HG03045 (cell line): Measurements from ENCODE around the gene KIF6.

Source experiments
- ATAC-seq: cut with Tn5 transposase; IDR thresholded peaks from one replicate; pipeline ENCODE4 v1.9.1; 2021; ENCODE audit warnings: mild to moderate bottlenecking, moderate library complexity; ENCODE audit not compliant: unreplicated experiment

Gene KIF6

DNA sequence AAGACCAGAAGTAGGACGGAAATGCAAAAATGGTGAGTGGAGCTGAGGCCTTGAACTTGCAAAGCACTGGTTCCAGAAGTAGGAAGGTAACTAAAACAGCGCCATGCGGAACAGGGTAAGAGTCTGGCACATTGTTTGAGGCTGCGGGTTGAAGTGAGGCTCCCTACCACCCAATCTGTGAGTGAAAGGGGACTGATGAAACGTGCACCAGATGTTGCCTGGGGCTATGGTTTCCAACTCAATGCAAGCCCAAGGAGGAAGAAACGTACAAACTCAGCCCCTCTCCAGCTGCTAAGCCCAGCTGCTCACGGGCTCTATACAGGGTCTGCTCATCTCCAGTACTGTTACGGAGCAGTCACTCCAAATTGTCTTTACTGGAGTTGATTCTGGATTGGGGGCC is 334.0 kb downstream of the KIF6 start:
- ATAC-seq: no peak

DNA sequence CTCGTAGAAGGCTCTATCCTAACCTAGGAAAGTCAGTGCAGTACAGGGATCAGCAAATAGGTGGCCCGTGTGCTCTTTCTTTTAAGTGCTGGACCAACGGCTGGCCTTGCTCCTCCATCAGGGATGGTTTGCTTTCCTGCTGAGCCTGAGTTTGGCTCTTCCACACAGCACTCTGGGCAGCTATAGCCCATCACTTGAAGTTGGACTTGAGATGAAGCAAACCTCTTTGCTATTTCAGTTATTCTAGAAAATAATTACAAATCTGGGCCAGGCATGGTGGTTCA is 335.8 kb downstream of the KIF6 start:
- ATAC-seq: no peak

DNA sequence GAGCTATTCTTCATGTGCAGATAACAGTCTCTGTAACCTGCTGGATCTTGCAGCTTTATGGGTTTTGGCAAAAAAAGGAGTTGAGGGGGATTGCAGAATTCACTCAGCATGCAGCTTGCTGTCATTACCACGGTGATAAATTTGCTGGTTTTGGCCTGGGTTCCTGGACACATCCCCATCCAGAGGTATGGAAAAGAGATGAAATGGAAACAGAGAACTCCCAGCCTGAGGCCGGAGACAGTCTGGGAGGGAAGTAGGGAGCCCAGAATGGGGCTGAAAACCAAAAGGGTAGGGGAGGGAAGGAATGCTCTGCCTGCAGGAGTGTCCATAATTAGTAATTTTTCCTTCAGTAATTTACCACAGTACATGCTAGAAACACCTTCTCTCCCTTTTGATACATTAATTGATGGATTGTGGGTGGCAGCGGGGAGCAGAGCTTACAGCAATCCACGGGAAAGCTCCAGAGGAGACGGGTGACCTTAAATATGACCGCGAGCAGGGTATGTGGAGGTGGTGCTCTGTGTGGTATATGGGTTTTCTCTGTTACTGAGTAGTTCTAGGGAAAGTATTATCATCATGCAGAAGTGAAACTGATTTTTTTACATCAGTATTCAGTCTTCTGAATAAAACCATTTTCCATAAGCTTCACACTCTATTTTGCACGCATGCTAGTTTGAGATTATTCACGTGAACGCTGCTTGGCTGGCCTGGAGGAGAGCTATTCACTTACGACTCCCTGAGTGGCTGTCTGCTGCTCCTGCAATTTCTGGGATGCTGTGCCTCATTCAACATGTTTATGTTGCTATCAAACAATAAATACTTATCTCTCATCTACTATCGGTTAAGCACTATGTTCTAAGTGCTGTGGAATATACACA is 336.4 kb downstream of the KIF6 start:
- ATAC-seq: no peak

DNA sequence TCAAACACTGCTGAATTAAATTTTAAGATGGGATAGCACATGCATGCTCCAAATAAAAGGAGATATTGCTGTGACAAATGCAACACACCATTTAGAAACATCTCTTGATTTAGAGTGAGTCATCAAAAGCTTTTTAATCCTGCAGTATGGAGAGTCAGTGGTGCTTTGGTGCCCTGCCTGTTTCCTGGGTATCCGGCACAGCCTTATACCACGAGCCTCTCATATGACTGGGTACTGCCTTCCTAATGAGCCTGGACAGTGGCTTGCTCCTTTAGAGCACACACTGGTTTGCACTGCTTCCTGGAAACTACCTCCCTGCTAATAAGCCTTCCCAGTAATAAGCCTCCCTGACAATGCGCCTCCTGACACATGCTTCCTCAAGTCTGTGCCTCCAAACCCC is 337.4 kb downstream of the KIF6 start:
- ATAC-seq: no peak

DNA sequence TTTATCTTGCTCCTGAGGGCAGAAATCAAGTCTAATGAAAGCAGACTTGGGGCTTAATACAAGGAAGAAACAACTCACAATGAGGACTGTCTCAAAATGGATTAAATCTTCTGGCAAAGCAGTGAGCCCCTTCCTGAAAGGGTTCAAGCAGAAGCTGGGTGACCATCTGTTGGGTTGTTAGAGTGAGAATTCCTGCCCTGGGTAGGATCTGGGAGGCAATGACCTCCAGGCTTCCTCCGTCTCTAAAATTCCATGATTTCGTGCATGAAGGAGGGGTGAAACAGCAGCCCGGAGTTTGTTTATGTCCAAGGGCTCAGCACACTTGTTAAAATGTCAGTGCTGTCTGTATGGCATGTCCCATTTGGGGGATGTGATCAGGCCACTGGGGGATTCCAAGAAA is 338.7 kb downstream of the KIF6 start:
- ATAC-seq: no peak

DNA sequence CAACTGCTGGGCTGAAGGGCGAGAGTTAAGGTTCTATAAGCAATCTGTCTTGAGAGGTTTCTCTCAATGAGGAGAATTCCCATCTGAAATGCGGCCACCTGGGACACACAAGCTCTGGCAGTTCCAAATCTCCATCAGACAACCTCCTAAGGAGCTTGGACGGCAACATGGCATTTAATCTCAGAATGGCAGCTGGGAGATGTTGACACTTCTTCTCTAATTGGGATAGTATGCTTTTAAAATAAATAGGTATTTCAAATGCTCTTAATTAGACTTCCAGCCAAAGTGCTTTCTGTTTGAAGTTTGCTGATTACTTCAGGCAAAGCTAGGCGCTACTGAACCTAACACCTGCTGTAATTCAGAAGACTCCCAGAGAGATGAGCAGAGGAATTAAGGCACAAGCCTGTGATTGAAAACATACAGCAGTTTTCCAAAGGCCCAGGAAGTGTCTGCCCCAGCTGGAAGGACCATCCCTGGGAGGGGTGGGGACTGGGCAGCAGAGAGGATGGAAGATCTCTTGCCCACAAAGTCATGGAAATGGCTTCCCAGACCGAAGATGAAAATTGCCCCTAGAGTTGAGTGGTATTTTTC is 343.6 kb downstream of the KIF6 start:
- no peak for ATAC-seq

DNA sequence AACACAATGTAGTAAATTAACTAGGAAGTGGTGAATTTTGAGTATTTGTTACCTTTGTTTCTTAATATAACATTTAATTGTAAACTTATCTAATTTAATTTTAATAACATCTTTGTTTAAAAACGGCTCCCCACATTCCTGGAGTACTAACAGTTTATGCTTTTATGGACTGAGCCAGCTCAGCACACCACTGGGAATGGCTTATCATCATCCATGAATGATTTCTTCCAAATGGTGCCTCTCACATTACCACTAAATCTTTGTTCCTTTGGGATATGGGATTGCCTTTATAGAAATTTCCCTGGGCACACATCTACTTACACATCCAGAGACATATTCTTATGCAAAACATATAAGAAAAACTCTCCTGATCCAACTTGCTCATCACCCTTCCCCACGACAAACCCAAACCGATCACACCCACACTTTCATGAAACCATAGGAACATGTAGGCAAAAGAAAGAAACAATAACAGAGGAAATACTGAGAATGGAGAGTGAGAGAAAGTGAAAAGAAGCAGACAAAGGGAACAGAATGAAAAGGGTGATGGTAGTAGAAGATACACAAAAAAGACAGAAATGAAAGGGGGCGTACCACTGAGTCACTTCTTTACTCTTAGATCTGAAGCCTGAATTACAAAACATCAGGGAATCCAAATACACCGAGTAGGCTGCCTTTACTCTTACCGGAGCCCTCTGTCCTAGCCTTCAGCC is 344.2 kb downstream of the KIF6 start:
- no peak for ATAC-seq

DNA sequence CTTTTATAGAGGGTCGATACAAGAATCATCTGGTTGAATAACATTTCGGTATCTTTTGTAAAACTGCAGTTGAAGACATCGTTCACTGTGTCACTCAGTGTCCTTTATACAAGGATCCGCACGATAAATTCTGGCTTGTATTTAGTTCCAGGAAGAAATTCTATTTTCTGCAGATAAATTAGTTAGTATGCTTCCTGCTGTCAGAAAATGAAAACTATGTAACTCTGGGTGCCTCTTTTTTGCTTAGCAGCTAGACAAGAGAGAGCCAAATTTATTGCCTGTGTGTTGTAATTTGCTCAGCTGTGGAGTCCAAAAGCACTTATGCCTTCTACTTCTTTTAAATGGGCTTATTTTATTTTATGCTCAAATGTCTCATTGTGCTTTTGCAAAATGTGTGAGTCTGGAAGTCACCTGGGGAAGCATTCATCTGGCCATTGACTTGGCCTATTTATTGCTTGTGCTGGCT is 346.2 kb downstream of the KIF6 start:
- no peak for ATAC-seq

DNA sequence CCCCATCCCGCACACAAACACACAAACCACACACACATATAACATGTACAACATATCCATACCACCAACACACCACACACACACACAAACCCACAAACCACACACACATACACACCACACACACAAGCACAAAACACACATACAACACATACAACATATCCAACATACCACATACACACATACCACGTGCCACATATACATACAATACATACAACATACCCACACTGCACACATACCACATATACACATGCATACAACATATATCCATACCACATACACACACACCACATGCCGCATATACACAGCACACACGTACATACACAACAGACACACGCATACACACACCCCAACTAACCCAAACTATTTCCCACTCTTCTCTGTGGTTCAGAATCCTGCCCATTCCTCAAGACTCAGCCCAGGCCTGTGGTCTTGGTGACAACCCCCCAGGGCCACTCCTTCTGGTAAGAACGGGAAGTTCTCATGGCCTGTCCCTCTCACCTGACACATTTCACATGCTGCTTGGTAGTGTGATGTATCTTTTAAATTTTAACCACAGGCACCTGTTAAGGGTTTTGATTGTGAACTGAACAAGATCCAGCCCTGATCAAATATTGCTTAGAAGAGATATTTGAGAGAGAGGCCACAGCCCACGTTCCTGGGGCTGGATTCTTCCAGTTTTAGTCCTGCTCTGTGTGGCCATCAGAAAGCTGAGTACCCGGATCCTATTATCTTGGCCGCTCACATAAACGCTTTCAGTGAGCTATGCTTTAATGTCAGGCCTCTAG is 346.8 kb downstream of the KIF6 start:
- ATAC-seq: no peak

DNA sequence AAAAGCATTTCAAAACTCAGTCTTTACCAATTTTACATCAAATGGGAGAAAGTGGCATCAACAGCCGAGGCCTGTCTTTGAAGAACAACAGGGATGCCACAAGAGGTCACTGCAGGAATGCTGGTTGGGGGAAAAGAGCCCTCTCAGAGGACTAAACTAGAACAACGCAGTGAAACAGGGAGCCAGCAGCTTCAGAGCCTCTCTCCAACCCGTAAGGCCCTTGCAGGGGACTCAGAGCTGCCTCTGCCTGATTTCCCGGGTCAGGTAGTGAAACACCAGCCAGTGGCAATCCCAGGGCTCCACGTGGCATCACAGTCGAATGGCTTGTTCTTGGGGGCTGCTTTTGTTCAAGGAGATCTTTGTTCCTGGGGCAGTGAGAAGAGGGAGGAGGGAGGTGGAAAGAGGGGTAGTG is 347.7 kb downstream of the KIF6 start:
- no peak for ATAC-seq

DNA sequence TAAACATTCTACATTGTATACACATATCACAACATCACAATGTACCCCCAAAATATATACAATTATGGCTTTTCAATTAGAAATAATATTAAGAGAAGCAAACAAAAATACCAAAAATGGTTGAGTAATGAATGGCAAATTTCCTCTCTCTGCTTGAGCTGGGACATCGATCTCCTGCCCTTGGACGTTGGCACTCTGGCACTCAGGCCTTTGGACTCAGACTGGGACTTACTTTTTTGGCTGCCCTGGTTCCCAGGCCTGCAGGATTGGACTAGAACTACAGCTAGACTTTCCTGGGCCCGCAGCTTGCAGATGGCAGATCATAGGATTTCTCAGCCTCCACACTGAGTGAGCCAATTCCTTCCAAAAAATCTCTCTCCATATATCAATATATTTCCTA is 349.8 kb downstream of the KIF6 start:
- ATAC-seq: no peak

DNA sequence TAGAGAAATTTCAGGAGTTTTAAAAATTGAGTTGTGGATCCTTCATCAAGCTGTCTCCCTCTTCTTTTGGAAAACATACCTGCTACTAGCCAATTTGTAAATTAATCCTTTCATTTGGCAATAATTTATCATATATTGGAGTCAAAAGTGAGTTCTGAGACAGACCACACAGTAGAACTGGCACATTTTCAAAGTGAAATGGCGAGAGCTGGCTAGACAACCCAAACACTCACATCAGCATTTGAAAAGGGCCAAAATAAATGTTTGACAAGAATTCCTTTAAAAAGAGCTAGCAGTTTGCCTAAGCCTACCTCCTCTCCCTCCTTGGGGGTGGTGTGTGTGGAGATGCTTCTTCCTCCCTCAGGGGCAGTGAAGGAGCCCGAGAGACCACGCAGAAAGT is 354.8 kb downstream of the KIF6 start:
- no peak for ATAC-seq

DNA sequence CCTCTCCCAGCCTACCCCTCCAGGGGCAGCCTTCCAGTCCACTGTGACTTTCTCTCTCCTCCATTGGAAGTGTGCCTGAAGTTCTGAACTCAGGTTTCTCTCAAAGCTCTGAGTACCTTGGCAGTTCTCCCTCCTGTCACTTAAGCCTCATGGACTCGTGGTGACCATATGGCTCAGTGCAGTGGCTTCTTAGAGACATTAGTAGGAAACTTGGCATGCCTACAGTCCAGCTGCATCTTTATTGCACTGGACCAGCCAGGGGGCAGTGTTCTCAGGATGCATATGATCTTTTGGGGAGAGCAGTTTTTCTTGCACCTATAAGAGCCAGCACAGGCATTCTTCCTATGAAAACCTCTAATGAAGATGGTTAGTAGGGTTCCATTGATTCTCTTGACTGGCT is 355.2 kb downstream of the KIF6 start:
- no peak for ATAC-seq

DNA sequence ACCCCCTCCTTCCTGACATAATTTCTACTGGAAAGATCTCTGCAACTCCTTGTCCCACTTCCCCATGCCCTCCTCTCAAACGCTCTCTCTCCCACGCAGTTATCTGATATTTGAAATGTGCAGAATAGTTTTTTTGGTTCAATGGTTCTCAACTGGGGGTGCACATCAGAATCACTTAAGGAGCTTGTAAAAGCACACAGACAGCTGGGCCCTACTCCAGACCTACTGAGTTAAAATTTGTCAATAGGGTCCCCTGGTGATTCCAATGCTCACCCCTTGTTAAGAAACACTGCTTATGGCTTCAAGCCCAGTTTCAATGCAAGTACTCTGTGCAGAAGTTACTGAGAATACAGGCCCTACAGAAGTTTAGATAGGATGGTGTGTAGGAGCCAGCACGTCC is 357.5 kb downstream of the KIF6 start:
- ATAC-seq: no peak

DNA sequence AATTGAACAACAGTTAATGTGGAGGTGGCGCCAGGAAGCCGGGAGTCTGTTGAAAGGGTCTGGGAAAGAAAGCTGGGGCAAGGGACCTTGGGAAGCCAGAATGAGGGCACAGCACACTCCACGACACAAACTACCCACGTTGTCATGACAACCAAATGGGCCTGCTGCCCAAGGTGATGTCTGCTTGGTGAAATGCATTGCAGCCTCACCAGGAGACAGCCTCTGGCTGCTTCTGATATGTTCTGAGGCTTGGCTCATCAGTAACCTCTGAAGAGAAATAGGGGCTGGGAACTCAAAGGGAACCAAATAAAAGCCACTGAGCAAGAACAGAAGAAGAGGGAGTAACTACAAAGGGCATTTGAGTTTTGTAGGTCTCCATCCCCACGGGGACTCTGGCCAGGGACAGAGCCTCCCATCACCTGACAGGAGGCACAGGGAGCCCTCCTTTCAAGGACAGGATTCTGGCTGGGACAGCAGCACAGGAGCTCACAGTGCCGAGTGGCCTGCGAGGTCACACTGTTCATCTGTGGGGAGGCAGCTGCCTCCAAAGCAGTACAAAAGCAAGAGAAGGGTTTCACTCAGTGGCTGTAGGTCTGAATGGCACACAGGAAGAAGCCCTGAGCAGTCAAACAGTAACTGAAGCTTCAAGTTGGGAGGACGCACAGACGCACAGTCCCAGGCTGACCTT is 358.1 kb downstream of the KIF6 start:
- no peak for ATAC-seq

DNA sequence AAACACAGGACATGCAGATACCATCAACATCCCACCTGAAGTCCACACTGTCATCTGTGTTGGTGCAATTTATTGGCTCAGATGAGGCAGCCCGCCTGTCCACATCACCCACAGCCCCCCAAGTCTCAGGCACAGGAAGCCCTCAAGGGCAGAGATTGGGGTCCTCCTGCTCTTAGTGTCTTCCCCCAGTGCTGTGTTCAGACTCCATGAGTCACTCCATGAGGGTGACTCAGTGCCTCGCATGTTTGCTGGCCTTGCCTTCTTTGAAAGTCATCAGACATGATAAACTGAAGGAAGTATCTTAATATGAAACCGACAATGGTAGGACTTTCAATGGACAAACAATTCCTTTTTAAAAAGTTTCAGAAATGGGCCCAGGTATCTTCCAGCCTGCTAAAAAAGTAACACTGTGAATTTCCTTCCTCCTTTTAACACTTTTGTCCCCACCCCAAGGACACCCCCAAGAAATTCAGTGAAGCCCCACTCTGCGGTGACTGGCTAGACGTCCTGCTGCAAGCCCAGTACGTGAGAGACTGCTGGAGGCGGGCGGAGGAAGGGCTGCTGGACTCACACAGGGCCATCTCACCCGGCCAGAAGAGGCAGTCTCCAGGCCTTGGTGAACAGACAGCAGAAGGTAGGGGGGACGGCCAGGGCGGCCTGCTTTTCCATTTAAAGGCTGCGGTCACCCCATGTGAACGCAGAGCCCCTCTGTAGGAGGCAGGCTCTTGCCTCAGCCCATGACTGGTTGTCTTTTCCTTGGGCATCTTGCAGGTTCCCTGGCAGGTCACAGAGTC is 359.7 kb downstream of the KIF6 start:
- no peak for ATAC-seq

DNA sequence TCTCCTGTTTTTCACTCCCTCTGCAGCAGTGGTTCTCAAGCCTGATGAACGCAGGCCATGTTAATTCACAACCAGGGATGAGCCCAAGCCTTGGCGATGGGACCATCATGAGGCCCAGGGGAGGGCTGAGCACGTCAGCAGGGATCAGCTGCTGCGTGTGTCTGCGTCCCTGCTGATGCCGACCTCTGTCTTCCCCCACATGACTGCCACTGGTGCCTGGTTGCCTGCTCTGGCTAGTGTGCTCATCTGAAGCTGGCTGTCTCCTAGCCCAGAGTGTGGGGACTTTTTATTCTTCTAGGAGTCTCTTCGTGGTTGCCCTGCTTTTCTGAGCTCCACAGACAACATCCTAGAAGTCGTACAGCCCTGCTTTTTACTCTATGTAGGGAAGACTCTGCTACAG is 361.9 kb downstream of the KIF6 start:
- ATAC-seq: no peak

DNA sequence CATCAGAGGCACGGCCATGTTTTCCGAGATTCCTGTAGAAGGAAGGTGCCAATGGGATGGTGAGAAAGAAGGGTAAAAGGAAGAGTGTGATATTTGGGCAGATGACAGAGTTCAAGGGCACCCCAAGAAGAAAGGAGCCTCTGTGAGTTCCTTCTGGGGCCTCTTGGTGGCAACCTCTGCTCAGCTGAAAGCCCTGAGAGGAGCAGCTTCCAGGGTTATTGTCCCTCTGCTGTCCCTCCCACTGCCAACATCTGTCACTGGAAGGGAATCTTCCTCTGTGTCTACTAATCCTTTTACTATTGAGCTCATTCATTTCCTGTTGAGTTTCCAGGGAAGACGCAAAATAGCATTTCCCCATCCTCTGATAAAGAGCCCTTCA is 362.7 kb downstream of the KIF6 start:
- ATAC-seq: no peak

DNA sequence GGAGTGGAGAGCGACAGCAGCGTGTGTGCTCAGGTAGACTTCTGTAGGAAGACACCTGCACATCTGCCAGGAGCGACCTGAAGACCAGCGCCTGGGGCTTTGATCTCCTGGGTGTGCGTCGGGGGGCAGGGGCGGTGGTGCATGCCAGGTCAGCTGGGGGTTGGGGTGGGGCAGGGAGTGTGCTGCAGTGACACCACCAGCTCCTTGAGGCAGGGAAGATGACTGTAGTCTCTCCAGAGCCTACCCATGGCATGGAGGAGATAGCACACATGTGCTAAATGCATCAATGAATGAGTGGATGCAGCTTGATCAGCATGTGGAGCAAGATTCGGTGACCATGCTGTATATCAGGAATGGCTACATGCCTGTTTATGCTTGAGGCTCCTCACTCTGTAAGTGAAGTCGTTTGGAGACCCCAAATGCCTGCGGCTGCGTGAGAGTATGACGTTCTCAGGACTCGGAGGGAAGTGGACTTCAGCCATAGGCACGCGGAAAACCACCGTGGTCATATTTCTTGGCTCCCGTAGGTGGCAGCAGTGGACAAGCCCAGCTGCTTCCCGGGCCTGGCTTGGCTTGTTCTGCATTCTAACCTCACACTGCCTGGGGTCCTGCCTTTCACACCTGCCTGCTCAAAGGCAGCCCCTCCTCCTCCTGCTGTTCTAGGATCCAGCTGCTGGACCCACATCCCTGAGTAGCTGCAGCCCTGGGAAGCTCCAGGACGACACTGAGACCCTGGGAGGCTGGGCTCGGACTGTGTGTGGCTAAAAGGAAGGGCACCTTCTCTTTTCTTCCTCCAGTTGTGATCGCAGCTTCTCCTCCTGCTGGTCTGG is 363.3 kb downstream of the KIF6 start:
- ATAC-seq: no peak
